GM21367 (cell line): ENCODE data around the gene SIK2.
"Not testable (repeated sequence)": the region's sequence is repeated elsewhere in the genome, so short reads cannot be mapped to it uniquely, and the experiment has no call there.

Experiments
- ATAC-seq: cut with Tn5 transposase; IDR thresholded peaks from one replicate; pipeline ENCODE4 v1.9.1; 2021; ENCODE audit not compliant: unreplicated experiment

Gene SIK2

DNA sequence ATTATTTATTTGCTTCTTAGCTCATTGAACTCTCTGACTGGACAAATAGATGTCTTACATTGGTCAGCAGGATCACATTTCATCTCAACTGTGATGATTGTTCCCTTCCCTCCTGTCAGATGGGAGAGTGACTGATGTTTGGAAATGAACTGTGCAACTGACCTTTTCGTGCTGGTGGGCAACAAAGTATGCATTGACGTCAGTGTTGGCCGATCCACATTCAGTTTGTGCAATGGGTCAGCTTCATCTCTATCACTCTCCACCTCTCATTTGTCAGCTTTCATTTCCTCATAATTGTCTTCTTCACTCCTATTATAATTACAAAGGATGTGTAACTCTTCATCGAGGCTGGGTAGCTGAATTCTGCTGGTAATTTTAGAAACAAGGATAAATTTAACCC, 92.6 kb downstream of the SIK2 start:
- ATAC-seq: no peak

- ATAC-seq: no peak
Measured at GRCh38 chr11:111696556-111696955, 94.3 kb downstream of the SIK2 start.

GRCh38 chr11:111697933-111698371, 95.7 kb downstream of the SIK2 start:
- ATAC-seq: no peak

GRCh38 chr11:111698852-111699559, 96.8 kb downstream of the SIK2 start:
- ATAC-seq: no peak

DNA sequence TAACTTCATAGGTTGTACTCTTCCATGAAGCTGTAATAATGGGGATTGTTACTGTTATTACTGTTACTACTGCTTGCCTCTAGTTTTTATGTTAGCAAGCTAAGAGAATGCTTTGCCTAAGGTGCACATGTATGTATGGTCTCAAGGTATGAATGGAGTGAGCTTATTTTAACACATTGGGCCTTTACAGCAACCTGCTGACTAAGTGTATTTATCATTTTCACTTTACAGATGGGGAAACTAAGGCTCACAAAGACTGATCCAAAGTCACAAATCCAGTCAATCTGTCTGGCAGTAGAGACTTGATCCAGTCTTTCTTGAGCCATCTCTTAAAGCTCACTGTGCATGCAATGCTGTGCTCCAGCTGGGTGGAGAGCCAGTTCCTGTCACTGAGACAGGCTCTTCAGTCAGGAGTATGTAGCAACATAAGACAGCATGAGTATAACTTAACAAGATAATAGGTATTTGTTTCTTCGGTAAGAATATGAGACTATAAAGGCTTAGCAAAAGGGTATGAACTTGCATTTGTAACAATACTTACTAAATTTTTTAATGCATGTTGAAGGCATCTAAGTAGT, 97.4 kb downstream of the SIK2 start:
- no peak for ATAC-seq

GRCh38 chr11:111700162-111700561, 97.9 kb downstream of the SIK2 start:
- ATAC-seq: no peak

DNA sequence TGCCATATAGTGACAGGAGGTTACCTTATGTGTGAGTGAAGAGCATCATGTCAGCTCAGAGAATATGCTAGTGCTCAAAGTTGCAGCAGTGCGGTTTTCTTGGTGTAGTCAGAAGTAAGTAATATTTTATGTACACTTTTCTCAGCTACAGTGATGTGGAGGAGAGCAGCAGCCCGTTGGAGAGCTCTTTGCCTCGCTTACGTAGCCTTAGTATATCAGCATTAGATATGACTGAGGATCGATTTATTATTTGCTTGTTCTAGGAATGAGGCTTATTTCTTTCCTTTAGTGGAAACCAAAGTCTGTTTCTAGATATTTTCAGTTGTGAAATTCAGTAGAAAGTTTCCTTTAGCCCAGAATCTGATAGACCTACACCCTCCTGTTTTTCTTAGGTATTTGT, 100.4 kb downstream of the SIK2 start:
- no peak for ATAC-seq

GRCh38 chr11:111703576-111703975, 101.3 kb downstream of the SIK2 start:
- no peak for ATAC-seq

- ATAC-seq: no peak
Measured at GRCh38 chr11:111707039-111707690, 104.9 kb downstream of the SIK2 start.

DNA sequence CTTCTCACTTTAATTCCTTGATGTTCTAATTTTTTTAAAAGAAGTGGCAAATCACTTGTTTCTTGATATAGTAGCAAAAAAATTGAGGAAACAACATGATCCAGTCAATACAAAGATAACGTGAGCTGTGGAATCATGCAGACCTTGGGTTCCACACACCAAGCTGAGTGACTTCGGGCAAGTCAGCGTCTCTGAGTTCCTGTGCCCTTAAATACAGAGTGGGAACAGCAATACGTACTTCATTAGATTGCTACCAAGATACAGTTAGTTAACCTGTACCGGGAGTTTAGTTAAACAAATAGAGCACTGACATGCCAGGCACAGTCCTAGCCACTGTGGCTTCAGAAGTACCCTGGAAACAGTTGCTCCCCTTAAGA, 105.4 kb downstream of the SIK2 start:
- ATAC-seq: no peak

- ATAC-seq: no peak
Measured at GRCh38 chr11:111714522-111714921, 112.3 kb downstream of the SIK2 start.

DNA sequence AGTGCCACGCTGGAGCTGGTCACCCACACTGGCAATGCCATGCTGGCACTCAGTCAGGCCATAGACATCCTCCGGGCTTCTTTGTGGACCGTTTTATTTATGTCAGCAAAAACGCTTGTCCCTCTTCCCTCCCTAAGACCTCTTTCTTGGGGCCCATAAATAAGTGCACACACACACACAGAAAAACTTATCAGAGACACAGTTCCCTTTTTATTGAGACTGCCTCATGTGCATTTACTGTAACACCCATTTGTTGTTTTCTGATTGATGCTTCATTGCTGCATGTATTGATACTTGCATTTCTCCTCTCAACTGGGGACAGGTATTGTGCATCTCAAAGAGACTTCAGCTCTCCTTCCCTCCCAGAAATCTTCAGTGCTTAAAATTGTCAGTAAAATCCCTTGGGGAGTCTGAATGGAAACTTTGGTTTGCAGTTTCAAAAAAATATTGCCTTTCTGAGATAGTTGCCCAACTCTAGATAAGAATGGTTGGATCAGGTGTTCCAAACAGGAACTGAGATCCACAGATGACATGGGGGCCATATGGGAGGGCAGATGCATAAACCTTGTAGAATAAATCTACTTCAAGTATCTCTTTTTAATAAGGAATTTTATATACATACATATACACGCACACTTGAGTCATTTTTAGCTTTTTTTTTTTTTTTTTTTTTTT, 113.0 kb downstream of the SIK2 start:
- no peak for ATAC-seq

DNA sequence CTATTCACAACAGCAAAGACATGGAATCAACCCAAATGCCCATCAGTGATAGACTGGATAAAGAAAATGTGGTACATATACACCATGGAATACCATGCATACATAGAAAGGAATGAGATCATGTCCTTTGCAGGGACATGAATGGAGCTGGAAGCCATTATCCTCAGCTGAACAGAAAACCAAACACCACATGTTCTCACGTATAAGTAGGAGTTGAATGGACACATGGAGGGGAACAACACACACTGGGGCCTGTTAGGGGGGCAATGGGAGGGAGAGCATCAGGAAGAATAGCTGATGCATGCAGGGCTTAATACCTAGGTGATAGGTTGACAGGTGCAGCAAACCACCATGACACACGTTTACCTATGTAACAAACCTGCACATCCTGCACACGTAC, 115.4 kb downstream of the SIK2 start:
- not testable (repeated sequence) for ATAC-seq

DNA sequence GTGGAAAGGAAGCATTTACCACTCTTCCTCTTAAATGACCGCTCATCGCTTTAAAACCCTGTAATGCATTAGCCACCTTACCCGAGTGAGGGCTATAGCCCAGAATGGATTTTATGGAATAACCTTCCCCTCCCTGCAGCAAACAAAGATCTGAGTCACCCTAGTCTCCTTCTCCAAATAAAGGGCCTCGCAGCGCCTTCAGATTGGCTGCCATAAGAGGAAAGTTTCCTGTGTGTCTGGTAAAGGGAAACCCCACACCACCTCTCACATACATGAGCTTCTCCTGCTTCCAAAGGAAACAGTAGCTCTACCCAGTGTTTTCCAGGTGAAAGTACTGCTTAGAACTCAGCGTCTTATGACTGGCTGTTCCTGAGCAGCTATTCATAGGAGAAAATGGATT, 116.2 kb downstream of the SIK2 start:
- no peak for ATAC-seq

- ATAC-seq: no peak
Measured at GRCh38 chr11:111718859-111719258, 116.6 kb downstream of the SIK2 start.

GRCh38 chr11:111719379-111719778, 117.1 kb downstream of the SIK2 start:
- no peak for ATAC-seq

DNA sequence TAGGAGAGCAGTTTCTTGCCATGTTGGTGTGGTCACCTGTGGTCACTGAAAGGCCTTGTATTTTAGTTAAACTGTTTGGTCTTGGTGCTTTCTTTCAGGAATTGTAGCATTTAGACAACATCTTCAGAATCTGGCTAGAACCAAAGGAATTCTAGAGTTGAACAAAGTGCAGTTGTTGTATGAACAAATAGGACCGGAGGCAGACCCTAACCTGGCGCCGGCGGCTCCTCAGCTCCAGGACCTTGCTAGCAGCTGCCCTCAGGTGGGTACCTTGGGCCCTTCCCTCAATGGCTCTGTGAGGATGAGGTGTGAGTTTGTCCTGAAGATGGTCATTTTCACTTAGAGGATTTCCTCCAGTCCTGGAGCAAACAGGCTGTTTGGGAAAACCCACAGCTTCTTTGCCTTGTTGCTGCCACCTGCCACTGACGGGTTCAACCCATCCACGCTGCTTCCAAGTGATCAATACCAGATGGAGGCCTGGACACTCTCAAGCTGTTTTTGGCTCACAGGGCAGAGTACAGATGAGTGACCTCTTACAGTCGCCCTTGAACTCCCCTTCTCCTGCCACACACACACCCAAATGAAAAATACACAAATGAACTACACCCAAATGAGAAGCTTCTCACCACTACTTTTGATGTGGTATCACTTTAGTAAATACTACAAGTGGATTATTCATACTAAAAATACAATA, 118.7 kb downstream of the SIK2 start:
- ATAC-seq: no peak

- ATAC-seq: no peak
Measured at GRCh38 chr11:111722501-111722900, 120.3 kb downstream of the SIK2 start.

DNA sequence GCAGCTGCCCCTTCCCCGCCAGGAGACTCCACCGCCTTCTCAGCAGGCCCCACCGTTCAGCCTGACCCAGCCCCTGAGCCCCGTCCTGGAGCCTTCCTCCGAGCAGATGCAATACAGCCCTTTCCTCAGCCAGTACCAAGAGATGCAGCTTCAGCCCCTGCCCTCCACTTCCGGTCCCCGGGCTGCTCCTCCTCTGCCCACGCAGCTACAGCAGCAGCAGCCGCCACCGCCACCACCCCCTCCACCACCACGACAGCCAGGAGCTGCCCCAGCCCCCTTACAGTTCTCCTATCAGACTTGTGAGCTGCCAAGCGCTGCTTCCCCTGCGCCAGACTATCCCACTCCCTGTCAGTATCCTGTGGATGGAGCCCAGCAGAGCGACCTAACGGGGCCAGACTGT, 121.3 kb downstream of the SIK2 start:
- no peak for ATAC-seq

- no peak for ATAC-seq
Measured at GRCh38 chr11:111724615-111725129, 122.4 kb downstream of the SIK2 start.

GRCh38 chr11:111725621-111726020, 123.4 kb downstream of the SIK2 start:
- no peak for ATAC-seq
